ENCODE results near the gene NPC1. TPM values are rescaled to one million over a fixed set of nuclear protein-coding genes. Genes with fewer than 3 reads are reported as not detected.

NPC1 gene
- total and polyA plus RNA-seq, 2 of the 8 experiments (the other 6 are each of a cell fraction or from before 2014, with no cell fraction given): 34.1 to 39.5 TPM

GRCh38 chr18:23495723-23496440 is 90.4 kb downstream of the NPC1 start:
- no peak overlapping the region for H3K23ac ChIP-seq (ENCODE audit: insufficient read length)
- H3K27ac ChIP-seq (ENCODE audit: low read depth, low read length): no peak overlapping the region
- no peaks in the 10 kb centered on the region for H3K4me1 ChIP-seq (replicated peaks in 1 of 4; ENCODE audit: control insufficient read depth in 3 of 4, insufficient read depth in 4 of 4, low read length in 3 of 4)
- H2BK20ac ChIP-seq (ENCODE audit: low read length): no peak overlapping the region
- H4K91ac ChIP-seq (replicated peaks; ENCODE audit: insufficient read length, low read length): no peak overlapping the region
- no peak overlapping the region for H3K18ac ChIP-seq (ENCODE audit: extremely low read depth, low read length)
- no peak overlapping the region for H2AK5ac ChIP-seq (ENCODE audit: low read depth, low read length)
- H3K4me3 ChIP-seq (ENCODE audit: extremely low read depth in 1 of 4, insufficient read depth in 2 of 4, low read depth in 3 of 4, low read length in 4 of 4): no peak overlapping the region
- no peak overlapping the region for H2BK120ac ChIP-seq (replicated peaks; ENCODE audit: low read depth, low read length)
- ChIA-PET POLR2A (ENCODE audit: partially characterized antibody) (interaction anchor here (0.8 to 1.4 kb wide), 2 partner anchors 11 to 643 kb away, joined by 3 to 4 read pairs; partner anchors contain the start of gene CABYR), CTCF (ENCODE audit: partially characterized antibody) (interaction anchor here (1.1 to 1.9 kb wide), 3 partner anchors 8 to 62 kb away, joined by 3 to 6 read pairs (median 4); no protein-coding TSS in a partner anchor)
- H3K4ac ChIP-seq (replicated peaks; ENCODE audit: insufficient read length, low read depth, low read length): no peak overlapping the region
- no peaks in the 10 kb centered on the region for H3K9me3 ChIP-seq (ENCODE audit: insufficient read depth in 2 of 2, low read depth in 1 of 2, low read length in 1 of 2)
- DNase-seq (ENCODE audit: low read depth in 1 of 2, low spot score in 2 of 2): no peak
- no peaks in the 10 kb centered on the region for H3K23me2 ChIP-seq (ENCODE audit: low read depth, low read length)
- H2BK12ac ChIP-seq (ENCODE audit: low read depth, low read length): no peak overlapping the region
- no peak overlapping the region for H3K14ac ChIP-seq (ENCODE audit: insufficient read length)
- H4K8ac ChIP-seq (ENCODE audit: extremely low read depth, insufficient read depth, low read length): no peak overlapping the region
- WGBS, 2 experiments (ENCODE audit: extremely low coverage in 1 of 2, insufficient coverage in 1 of 2, insufficient read length in 1 of 2, insufficient replicate concordance in 2 of 2, low coverage in 1 of 2, low lambda C conversion rate in 2 of 2, missing lambda C conversion rate in 1 of 2): 95% methylated on average over 12 of the region's 12 CpGs; no CpG with 5 or more reads in 1 of the 2 experiments
- H3K9ac ChIP-seq (replicated peaks in 1 of 4; ENCODE audit: extremely low read depth in 1 of 4, low read depth in 3 of 4, low read length in 3 of 4): no peak overlapping the region
- H3K27me3 ChIP-seq (replicated peaks in 1 of 4; ENCODE audit: control insufficient read depth in 3 of 4, extremely low read depth in 1 of 4, insufficient read depth in 3 of 4, low read length in 3 of 4): no peaks in the 10 kb centered on the region
- H2BK15ac ChIP-seq (ENCODE audit: low read length): no peak overlapping the region
- no peaks in the 10 kb centered on the region for H4K20me1 ChIP-seq (replicated peaks in 1 of 2; ENCODE audit: control insufficient read depth in 1 of 2, insufficient read depth in 2 of 2, low read length in 2 of 2)
- no peak for FAIRE-seq
- no peaks in the 10 kb centered on the region for H3K79me2 ChIP-seq (ENCODE audit: control insufficient read depth in 1 of 2, insufficient read depth in 2 of 2, low read length in 2 of 2)
- H3K4me2 ChIP-seq (ENCODE audit: insufficient read depth in 1 of 2, low read depth in 2 of 2, low read length in 2 of 2): no peak overlapping the region
- no peak overlapping the region for H2BK5ac ChIP-seq (ENCODE audit: low read depth, low read length)
- H3K56ac ChIP-seq (replicated peaks; ENCODE audit: insufficient read length, low read depth, low read length): no peak overlapping the region
- no peak overlapping the region for H4K5ac ChIP-seq (ENCODE audit: insufficient read length, low read depth, low read length)
- H3K79me1 ChIP-seq (ENCODE audit: low read depth, low read length): no peaks in the 10 kb centered on the region
- no peak overlapping the region for H2AFZ ChIP-seq (ENCODE audit: low read length)
- H3K36me3 ChIP-seq (ENCODE audit: control insufficient read depth in 2 of 4, insufficient read depth in 4 of 4, low read length in 3 of 4): no peaks in the 10 kb centered on the region
- TF ChIP-seq ATF3 (IDR thresholded peaks at IDR 0.05; ENCODE audit: insufficient read depth, low read depth, low read length): no peak
- TF ChIP-seq GTF2F1 (IDR thresholded peaks at IDR 0.05; ENCODE audit: borderline replicate concordance, low read depth, low read length): no peak
- no peak for TF ChIP-seq TEAD4 (IDR thresholded peaks at IDR 0.05; ENCODE audit: low read depth, low read length)
- no peak for TF ChIP-seq RXRA (IDR thresholded peaks at IDR 0.05; ENCODE audit: insufficient read depth, low read depth, low read length)
- TF ChIP-seq SAP30 (IDR thresholded peaks at IDR 0.05; ENCODE audit: insufficient read depth, insufficient replicate concordance, low read length): no peak
- TF ChIP-seq ATF2 (IDR thresholded peaks at IDR 0.05; ENCODE audit: low read length): no peak
- TF ChIP-seq, protein P1, sequence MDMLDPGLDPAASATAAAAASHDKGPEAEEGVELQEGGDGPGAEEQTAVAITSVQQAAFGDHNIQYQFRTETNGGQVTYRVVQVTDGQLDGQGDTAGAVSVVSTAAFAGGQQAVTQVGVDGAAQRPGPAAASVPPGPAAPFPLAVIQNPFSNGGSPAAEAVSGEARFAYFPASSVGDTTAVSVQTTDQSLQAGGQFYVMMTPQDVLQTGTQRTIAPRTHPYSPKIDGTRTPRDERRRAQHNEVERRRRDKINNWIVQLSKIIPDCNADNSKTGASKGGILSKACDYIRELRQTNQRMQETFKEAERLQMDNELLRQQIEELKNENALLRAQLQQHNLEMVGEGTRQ (IDR thresholded peaks at IDR 0.05; ENCODE audit: low read length): no peak
- no peak for TF ChIP-seq ZNF274 (IDR thresholded peaks at IDR 0.05; ENCODE audit: borderline replicate concordance, extremely low read depth, low read length)
- TF ChIP-seq SP4 (IDR thresholded peaks at IDR 0.05; ENCODE audit: low read length): no peak

Measured in H1 (cell line).